HUES64 (cell line): ENCODE measurements around the gene ABCB11.

Experiments
- H3K27ac ChIP-seq: 2 replicates; pipeline ENCODE4 v1.7.0; 2013; ENCODE audit warnings: low read depth, low read length, inconsistent platforms
- H3K27me3 ChIP-seq: 2 replicates; pipeline ENCODE4 v1.6.1; 2013; ENCODE audit warnings: mild to moderate bottlenecking, low read length; ENCODE audit not compliant: insufficient read depth
- H3K36me3 ChIP-seq: 2 replicates; pipeline ENCODE4 v1.6.1; 2013; ENCODE audit warnings: mild to moderate bottlenecking, low read length; ENCODE audit not compliant: insufficient read depth
- H3K4me1 ChIP-seq: 2 replicates; pipeline ENCODE4 v1.6.1; 2013; ENCODE audit warnings: mild to moderate bottlenecking, low read length, moderate library complexity; ENCODE audit not compliant: insufficient read depth
- H3K4me3 ChIP-seq: 2 replicates; pipeline ENCODE4 v1.5.1; 2013; ENCODE audit warnings: mild to moderate bottlenecking, low read length, moderate library complexity
- H3K9ac ChIP-seq: 2 replicates; pipeline ENCODE4 v1.6.1; 2013; ENCODE audit warnings: mild to moderate bottlenecking, low read depth, low read length
- H3K9me3 ChIP-seq: 2 replicates; pipeline ENCODE4 v1.6.1; 2013; ENCODE audit warnings: low read depth, low read length; ENCODE audit not compliant: insufficient read depth
- whole genome bisulfite sequencing: fragments of 150-250, 120-280 bp; methylation state at CpG from one replicate; pipeline ENCODE4 v1.1.7; 2013; ENCODE audit warnings: missing lambda C conversion rate; 5-methylcytosine and 5-hydroxymethylcytosine counted together

ABCB11 gene

GRCh38 chr2:168992591-168993349 is 38.4 kb downstream of the ABCB11 start:
- Histone ChIP-seq H3K9me3 (no peaks in the 10 kb centered on the region), H3K36me3 (no peaks in the 10 kb centered on the region), H3K27me3 (no peaks in the 10 kb centered on the region), H3K4me1 (0 out of 2 replicates have a peak, but pooled peaks cover 4% of the 10 kb centered on the region), H3K9ac (no peak overlapping the region), H3K27ac (no peak overlapping the region), H3K4me3 (no peak overlapping the region)
- 85% methylated on average over 7 of the region's 7 CpGs for WGBS

GRCh38 chr2:168992026-168992425 is 39.1 kb downstream of the ABCB11 start:
- Histone ChIP-seq H3K9me3 (no peaks in the 10 kb centered on the region), H3K27ac (no peak overlapping the region), H3K27me3 (no peaks in the 10 kb centered on the region), H3K36me3 (no peaks in the 10 kb centered on the region), H3K4me3 (no peak overlapping the region), H3K4me1 (0 out of 2 replicates have a peak, but pooled peaks cover 4% of the 10 kb centered on the region), H3K9ac (no peak overlapping the region)
- WGBS: 86% methylated on average over 3 of the region's 3 CpGs

GRCh38 chr2:168988755-168989154 is 42.4 kb downstream of the ABCB11 start:
- WGBS: 89% methylated on average over 1 of the region's 1 CpG
- no peak overlapping the region for H3K4me3 ChIP-seq

GRCh38 chr2:168986398-168986943 is 44.7 kb downstream of the ABCB11 start:
- Histone ChIP-seq H3K4me3 (no peak overlapping the region), H3K9me3 (no peaks in the 10 kb centered on the region), H3K36me3 (no peaks in the 10 kb centered on the region), H3K27me3 (no peaks in the 10 kb centered on the region), H3K27ac (no peak overlapping the region), H3K9ac (no peak overlapping the region), H3K4me1 (no peaks in the 10 kb centered on the region)
- WGBS: 95% methylated on average over 2 of the region's 2 CpGs

More at GRCh38 chr2:168988755-168989154, 42.4 kb downstream of the ABCB11 start:
- no peaks in the 10 kb centered on the region for H3K27me3 ChIP-seq
- no peaks in the 10 kb centered on the region for H3K36me3 ChIP-seq
- no peak overlapping the region for H3K27ac ChIP-seq
- no peaks in the 10 kb centered on the region for H3K9me3 ChIP-seq
- no peaks in the 10 kb centered on the region for H3K4me1 ChIP-seq
- H3K9ac ChIP-seq: no peak overlapping the region

- H3K9ac ChIP-seq: no peak overlapping the region
- H3K4me1 ChIP-seq: no peaks in the 10 kb centered on the region
- H3K4me3 ChIP-seq: no peak overlapping the region
- H3K36me3 ChIP-seq: no peaks in the 10 kb centered on the region
- H3K27me3 ChIP-seq: no peaks in the 10 kb centered on the region
- H3K27ac ChIP-seq: no peak overlapping the region
- WGBS: 94% methylated on average over 3 of the region's 3 CpGs
- no peaks in the 10 kb centered on the region for H3K9me3 ChIP-seq
Measured at GRCh38 chr2:168981651-168982050, 49.5 kb downstream of the ABCB11 start.

- no peak overlapping the region for H3K27ac ChIP-seq
- no peaks in the 10 kb centered on the region for H3K4me1 ChIP-seq
- no peak overlapping the region for H3K9ac ChIP-seq
- WGBS: 98% methylated on average over 6 of the region's 6 CpGs
- no peak overlapping the region for H3K4me3 ChIP-seq
- H3K9me3 ChIP-seq: no peaks in the 10 kb centered on the region
- H3K27me3 ChIP-seq: no peaks in the 10 kb centered on the region
- H3K36me3 ChIP-seq: no peaks in the 10 kb centered on the region
Measured at GRCh38 chr2:168978461-168978861, 52.7 kb downstream of the ABCB11 start.

GRCh38 chr2:168977608-168978007 is 53.5 kb downstream of the ABCB11 start:
- Histone ChIP-seq H3K9me3 (no peaks in the 10 kb centered on the region), H3K4me3 (no peak overlapping the region), H3K9ac (no peak overlapping the region), H3K27ac (no peak overlapping the region), H3K4me1 (no peaks in the 10 kb centered on the region), H3K27me3 (no peaks in the 10 kb centered on the region), H3K36me3 (no peaks in the 10 kb centered on the region)
- 89% methylated on average over 3 of the region's 4 CpGs for WGBS

GRCh38 chr2:168976034-168976654 is 55.0 kb downstream of the ABCB11 start:
- H3K27ac ChIP-seq: no peak overlapping the region
- no peak overlapping the region for H3K9ac ChIP-seq
- H3K9me3 ChIP-seq: no peaks in the 10 kb centered on the region
- no peaks in the 10 kb centered on the region for H3K4me1 ChIP-seq
- H3K4me3 ChIP-seq: no peak overlapping the region
- no peaks in the 10 kb centered on the region for H3K27me3 ChIP-seq
- WGBS: 89% methylated on average over 4 of the region's 6 CpGs
- H3K36me3 ChIP-seq: no peaks in the 10 kb centered on the region

GRCh38 chr2:168974428-168974827 is 56.7 kb downstream of the ABCB11 start:
- no peaks in the 10 kb centered on the region for H3K36me3 ChIP-seq
- H3K9ac ChIP-seq: no peak overlapping the region
- 78% methylated on average over 1 of the region's 2 CpGs for WGBS
- no peaks in the 10 kb centered on the region for H3K9me3 ChIP-seq
- H3K4me1 ChIP-seq: 0 out of 2 replicates have a peak, but pooled peaks cover 3% of the 10 kb centered on the region
- H3K27me3 ChIP-seq: no peaks in the 10 kb centered on the region
- no peak overlapping the region for H3K4me3 ChIP-seq
- H3K27ac ChIP-seq: no peak overlapping the region

GRCh38 chr2:168971261-168971660 is 59.9 kb downstream of the ABCB11 start:
- Histone ChIP-seq H3K9ac (no peak overlapping the region), H3K4me3 (no peak overlapping the region), H3K27me3 (no peaks in the 10 kb centered on the region), H3K9me3 (no peaks in the 10 kb centered on the region), H3K36me3 (no peaks in the 10 kb centered on the region), H3K4me1 (0 out of 2 replicates have a peak, but pooled peaks cover 3% of the 10 kb centered on the region), H3K27ac (no peak overlapping the region)
- 83% methylated on average over 3 of the region's 3 CpGs for WGBS

GRCh38 chr2:168970711-168971233 is 60.4 kb downstream of the ABCB11 start:
- no peak overlapping the region for H3K4me3 ChIP-seq
- no peaks in the 10 kb centered on the region for H3K36me3 ChIP-seq
- no peak overlapping the region for H3K9ac ChIP-seq
- no peak overlapping the region for H3K27ac ChIP-seq
- 0 out of 2 replicates have a peak, but pooled peaks cover 3% of the 10 kb centered on the region for H3K4me1 ChIP-seq
- no peaks in the 10 kb centered on the region for H3K9me3 ChIP-seq
- H3K27me3 ChIP-seq: no peaks in the 10 kb centered on the region
